HEK293 (cell line): ENCODE measurements around the gene COA1.

Experiments
- CTCF ChIA-PET: fragments of 350-600 bp; formaldehyde crosslinking; extraction: SDS; loops from one replicate; lab custom pipeline; 2021; ENCODE audit warnings: antibody characterized with exemption; lab: Yijun Ruan, JAX
- POLR2A ChIA-PET: fragments of 300-600 bp; formaldehyde crosslinking; extraction: SDS; loops from one replicate; lab custom pipeline; 2020; ENCODE audit warnings: antibody characterized with exemption, inconsistent platforms; lab: Yijun Ruan, JAX
- H3K27ac ChIP-seq: fragments of 200-500 bp; sonication (Bioruptor generic); 2 replicates; pipeline ENCODE4 v1.5.1; 2014; ENCODE audit warnings: low read depth, low read length, control low read depth, inconsistent platforms; ENCODE audit errors: extremely low read depth
- H3K36me3 ChIP-seq, 2 experiments: fragments of 200-500 bp in 1 of 2; sonication (Bioruptor generic) in 1 of 2; 1 replicate in 1 of 2; 2 replicates in 1 of 2; pipeline ENCODE4 v1.5.1; 2014 to 2017; ENCODE audit warnings: inconsistent platforms in 2 of 2, low read length in 2 of 2; ENCODE audit not compliant: control insufficient read depth in 2 of 2, insufficient read depth in 1 of 2
- H3K4me1 ChIP-seq: fragments of 200-500 bp; sonication (Bioruptor generic); 2 replicates; pipeline ENCODE4 v1.5.1; 2014; ENCODE audit warnings: mild to moderate bottlenecking, low read length, inconsistent platforms; ENCODE audit not compliant: control insufficient read depth, insufficient read depth
- H3K4me3 ChIP-seq: 2 replicates; pipeline ENCODE4 v1.5.1; 2011; ENCODE audit warnings: low read depth, mild to moderate bottlenecking, control low read depth, low read length, moderate library complexity
- H3K9me3 ChIP-seq: fragments of 200-500 bp; sonication (Bioruptor generic); 2 replicates; pipeline ENCODE4 v1.5.1; 2014; ENCODE audit warnings: low read depth, low read length, inconsistent platforms; ENCODE audit not compliant: control insufficient read depth, insufficient read depth
- BCL11B ChIP-seq: fragments of 450-650 bp; formaldehyde crosslinking; IDR thresholded peaks from 2 replicates; pipeline ENCODE4 v1.5.1; 2016; ENCODE audit warnings: low read depth, missing biosample characterization, missing genetic modification characterization
- FEZF1 ChIP-seq: fragments of 450-650 bp; formaldehyde crosslinking; IDR thresholded peaks from 2 replicates; pipeline ENCODE4 v1.5.1; 2016; ENCODE audit warnings: missing biosample characterization, missing genetic modification characterization
- HIC1 ChIP-seq: fragments of 450-650 bp; formaldehyde crosslinking; IDR thresholded peaks from 2 replicates; pipeline ENCODE4 v1.5.1; 2016; ENCODE audit warnings: missing biosample characterization, missing genetic modification characterization
- HOXC10 ChIP-seq: sonication (generic); formaldehyde crosslinking; IDR thresholded peaks from 2 replicates; pipeline ENCODE4 v1.8.1; 2023; ENCODE audit warnings: mild to moderate bottlenecking, missing genetic modification reagents
- MYNN ChIP-seq: fragments of 450-650 bp; formaldehyde crosslinking; IDR thresholded peaks from 2 replicates; pipeline ENCODE4 v1.5.1; 2016; ENCODE audit warnings: missing biosample characterization, missing genetic modification characterization, borderline replicate concordance
- RBAK ChIP-seq: fragments of 450-650 bp; formaldehyde crosslinking; IDR thresholded peaks from 2 replicates; pipeline ENCODE4 v1.5.1; 2016; ENCODE audit warnings: missing biosample characterization, missing genetic modification characterization
- SETDB1 ChIP-seq: IDR thresholded peaks from one replicate; pipeline ENCODE4 v1.6.1; 2017; ENCODE audit warnings: mild to moderate bottlenecking, low read length, moderate library complexity, mixed read lengths; ENCODE audit not compliant: insufficient read length
- TCF7L2 ChIP-seq: IDR thresholded peaks from 2 replicates; pipeline ENCODE4 v1.6.1; 2011; ENCODE audit warnings: low read depth, mild to moderate bottlenecking, inconsistent platforms, low read length, moderate library complexity, borderline replicate concordance
- WT1 ChIP-seq: fragments of 450-650 bp; formaldehyde crosslinking; IDR thresholded peaks from 2 replicates; pipeline ENCODE4 v1.5.1; 2016; ENCODE audit warnings: missing biosample characterization, missing genetic modification characterization
- ZBTB1 ChIP-seq: fragments of 450-650 bp; formaldehyde crosslinking; IDR thresholded peaks from 2 replicates; pipeline ENCODE4 v1.5.1; 2016; ENCODE audit warnings: missing biosample characterization, missing genetic modification characterization
- ZNF112 ChIP-seq: fragments of 450-650 bp; formaldehyde crosslinking; IDR thresholded peaks from 2 replicates; pipeline ENCODE4 v1.5.0; 2017; ENCODE audit warnings: missing biosample characterization, missing genetic modification characterization
- ZNF140 ChIP-seq: fragments of 450-650 bp; formaldehyde crosslinking; IDR thresholded peaks from 2 replicates; pipeline ENCODE4 v1.5.1; 2016; ENCODE audit warnings: missing biosample characterization, missing genetic modification characterization
- ZNF157 ChIP-seq: fragments of 450-650 bp; formaldehyde crosslinking; IDR thresholded peaks from 2 replicates; pipeline ENCODE4 v1.5.1; 2016; ENCODE audit warnings: missing biosample characterization, missing genetic modification characterization
- ZNF184 ChIP-seq: fragments of 450-650 bp; IDR thresholded peaks from 2 replicates; pipeline ENCODE4 v1.5.1; 2018; ENCODE audit warnings: missing biosample characterization, mild to moderate bottlenecking, missing genetic modification characterization
- ZNF2 ChIP-seq: fragments of 450-650 bp; formaldehyde crosslinking; IDR thresholded peaks from 2 replicates; pipeline ENCODE4 v1.5.1; 2016; ENCODE audit warnings: missing biosample characterization, missing genetic modification characterization
- ZNF311 ChIP-seq: fragments of 450-650 bp; formaldehyde crosslinking; IDR thresholded peaks from 2 replicates; pipeline ENCODE4 v1.5.1; 2017; ENCODE audit warnings: missing biosample characterization, missing genetic modification characterization, borderline replicate concordance
- ZNF544 ChIP-seq: fragments of 450-650 bp; formaldehyde crosslinking; IDR thresholded peaks from 2 replicates; pipeline ENCODE4 v1.5.0; 2017; ENCODE audit warnings: missing biosample characterization, missing genetic modification characterization
- ZNF560 ChIP-seq: fragments of 450-650 bp; formaldehyde crosslinking; IDR thresholded peaks from 2 replicates; pipeline ENCODE4 v1.5.1; 2017; ENCODE audit warnings: missing biosample characterization, missing genetic modification characterization, borderline replicate concordance
- ZNF561 ChIP-seq: fragments of 450-650 bp; IDR thresholded peaks from 2 replicates; pipeline ENCODE4 v1.5.1; 2018; ENCODE audit warnings: missing biosample characterization, missing genetic modification characterization, borderline replicate concordance
- ZNF596 ChIP-seq: fragments of 450-650 bp; IDR thresholded peaks from 2 replicates; pipeline ENCODE4 v1.5.0; 2018; ENCODE audit warnings: missing biosample characterization, mild to moderate bottlenecking, missing genetic modification characterization, moderate library complexity
- ZNF664 ChIP-seq: fragments of 450-650 bp; formaldehyde crosslinking; IDR thresholded peaks from 2 replicates; pipeline ENCODE4 v1.5.1; 2016; ENCODE audit warnings: missing biosample characterization, missing genetic modification characterization
- ZNF670 ChIP-seq: fragments of 450-650 bp; formaldehyde crosslinking; IDR thresholded peaks from 2 replicates; pipeline ENCODE4 v1.5.1; 2016; ENCODE audit warnings: missing biosample characterization, missing genetic modification characterization, low read depth
- ZNF692 ChIP-seq: fragments of 450-650 bp; formaldehyde crosslinking; IDR thresholded peaks from 2 replicates; pipeline ENCODE4 v1.5.1; 2016; ENCODE audit warnings: missing biosample characterization, missing genetic modification characterization
- ZNF777 ChIP-seq: fragments of 450-650 bp; formaldehyde crosslinking; IDR thresholded peaks from 2 replicates; pipeline ENCODE4 v1.5.1; 2017; ENCODE audit warnings: missing biosample characterization, missing genetic modification characterization, borderline replicate concordance
- ZNF785 ChIP-seq: fragments of 450-650 bp; formaldehyde crosslinking; IDR thresholded peaks from 2 replicates; pipeline ENCODE4 v1.5.1; 2016; ENCODE audit warnings: missing biosample characterization, missing genetic modification characterization
- TF ChIP-seq, protein P1 (sequence below): fragments of 450-650 bp; formaldehyde crosslinking; IDR thresholded peaks from 2 replicates; pipeline ENCODE4 v1.5.1; 2016; ENCODE audit warnings: missing biosample characterization, missing genetic modification characterization, borderline replicate concordance

The COA1 gene

DNA sequence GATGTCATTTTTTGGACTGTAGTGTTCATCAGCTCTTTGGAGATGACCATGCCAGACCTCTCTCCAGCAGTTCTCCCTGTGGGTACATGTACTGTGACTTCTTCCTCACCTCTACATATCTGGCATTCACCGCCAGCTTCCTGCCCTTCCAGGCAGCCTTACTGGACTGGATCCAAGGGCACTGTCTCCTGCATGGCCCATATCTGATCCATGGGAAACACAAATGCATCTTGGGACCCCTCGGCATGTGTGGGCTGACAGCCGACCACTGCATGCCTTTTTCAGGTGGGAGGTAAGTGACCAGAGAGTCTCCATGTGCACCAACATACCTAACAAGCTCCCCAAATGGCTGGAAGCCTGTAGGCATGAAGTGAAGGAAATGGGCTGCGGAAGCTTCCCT, 25.3 kb upstream of the COA1 start:
- no peaks in the 10 kb centered on the region for H3K9me3 ChIP-seq
- TF ChIP-seq ZNF670 (tag by site-specific recombination) = no peak
- TF ChIP-seq BCL11B = no peak
- TF ChIP-seq ZNF184 (tag by site-specific recombination) = no peak
- no peak for TF ChIP-seq WT1 (tag by site-specific recombination)
- TF ChIP-seq ZNF311 (tag by site-specific recombination) = no peak
- no peak for TF ChIP-seq ZNF777 (tag by site-specific recombination)
- TF ChIP-seq ZNF664 (tag by site-specific recombination) = no peak
- TF ChIP-seq, all 188 proteins: peak for 0
- Histone ChIP-seq H3K4me1 (peaks cover 7% of the 10 kb centered on the region), H3K27ac (no peak overlapping the region), H3K4me3 (no peak overlapping the region), H3K36me3 (no peaks in the 10 kb centered on the region)
- CTCF ChIA-PET = interaction anchor here (0.6 kb wide), 1 partner anchor 101 kb away, joined by 3 read pairs; no protein-coding TSS in a partner anchor
- POLR2A ChIA-PET = no interaction called here

- TF ChIP-seq SETDB1 = no peak
- Histone ChIP-seq H3K27ac (no peak overlapping the region), H3K4me1 (peaks cover 4% of the 10 kb centered on the region; the same call in 1 of the 2 replicates), H3K4me3 (no peak overlapping the region), H3K9me3 (no peaks in the 10 kb centered on the region), H3K36me3 (no peaks in the 10 kb centered on the region)
- CTCF ChIA-PET = interaction anchor here (0.7 kb wide), 1 partner anchor 63 kb away, joined by 3 read pairs; no protein-coding TSS in a partner anchor
- POLR2A ChIA-PET = no interaction called here
These were observed 24.5 kb upstream of the COA1 start for GRCh38 chr7:43753843-43754242.

DNA sequence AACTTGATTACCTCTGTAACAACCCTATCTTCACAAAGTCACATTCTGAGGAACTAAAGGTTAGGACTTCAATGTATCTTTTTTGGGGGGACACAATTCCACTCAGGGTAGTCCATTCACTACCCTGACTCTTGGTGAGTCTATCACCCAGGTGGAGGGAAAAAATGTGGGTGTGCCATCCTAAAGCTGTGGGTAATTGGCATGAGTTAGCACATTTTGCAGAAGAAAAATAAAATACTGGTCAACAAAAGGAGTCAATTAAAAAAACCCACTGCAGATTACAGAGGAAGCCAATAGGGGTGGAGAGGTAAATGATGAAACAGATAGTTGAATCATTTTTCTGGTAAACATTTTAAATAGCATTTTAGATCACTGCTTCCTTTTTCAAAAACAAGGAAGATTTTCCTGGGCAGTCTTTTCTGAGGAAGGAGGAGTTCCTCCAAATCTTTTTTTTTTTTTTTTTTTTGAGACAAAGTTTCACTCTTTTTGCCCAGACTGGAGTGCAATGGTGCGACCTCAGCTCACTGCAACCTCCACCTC, 24.0 kb upstream of the COA1 start:
- POLR2A ChIA-PET = no interaction called here
- Histone ChIP-seq H3K4me3 (no peak overlapping the region), H3K27ac (no peak overlapping the region), H3K4me1 (peaks cover 4% of the 10 kb centered on the region; the same call in 1 of the 2 replicates), H3K36me3 (no peaks in the 10 kb centered on the region), H3K9me3 (no peaks in the 10 kb centered on the region)
- no peak for TF ChIP-seq ZNF544
- no peak for TF ChIP-seq ZNF112 (tag by site-specific recombination)
- TF ChIP-seq ZNF2 (tag by site-specific recombination) = no peak
- no peak for TF ChIP-seq ZNF157
- TF ChIP-seq ZNF596 = no peak
- no peak for TF ChIP-seq ZNF561 (tag by site-specific recombination)
- TF ChIP-seq, protein P1, sequence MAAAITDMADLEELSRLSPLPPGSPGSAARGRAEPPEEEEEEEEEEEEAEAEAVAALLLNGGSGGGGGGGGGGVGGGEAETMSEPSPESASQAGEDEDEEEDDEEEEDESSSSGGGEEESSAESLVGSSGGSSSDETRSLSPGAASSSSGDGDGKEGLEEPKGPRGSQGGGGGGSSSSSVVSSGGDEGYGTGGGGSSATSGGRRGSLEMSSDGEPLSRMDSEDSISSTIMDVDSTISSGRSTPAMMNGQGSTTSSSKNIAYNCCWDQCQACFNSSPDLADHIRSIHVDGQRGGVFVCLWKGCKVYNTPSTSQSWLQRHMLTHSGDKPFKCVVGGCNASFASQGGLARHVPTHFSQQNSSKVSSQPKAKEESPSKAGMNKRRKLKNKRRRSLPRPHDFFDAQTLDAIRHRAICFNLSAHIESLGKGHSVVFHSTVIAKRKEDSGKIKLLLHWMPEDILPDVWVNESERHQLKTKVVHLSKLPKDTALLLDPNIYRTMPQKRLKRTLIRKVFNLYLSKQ (tag by site-specific recombination) = no peak
- TF ChIP-seq ZNF560 = no peak
- no peak for TF ChIP-seq RBAK (tag by site-specific recombination)
- TF ChIP-seq ZNF140 (tag by site-specific recombination) = no peak
- TF ChIP-seq MYNN = no peak
- no peak for TF ChIP-seq ZNF785
- no peak for TF ChIP-seq TCF7L2
- no peak for TF ChIP-seq HOXC10 (CRISPR knock-in tag)
- no peak for TF ChIP-seq ZBTB1 (tag by site-specific recombination)
- TF ChIP-seq HIC1 (tag by site-specific recombination) = no peak
- no peak for TF ChIP-seq FEZF1
- no peak for TF ChIP-seq ZNF692 (tag by site-specific recombination)
- CTCF ChIA-PET = interaction anchor here (0.7 kb wide), 1 partner anchor 62 kb away, joined by 3 read pairs; no protein-coding TSS in a partner anchor
